Superior temporal gyrus (tissue), 1 donor: ENCODE results near the gene SLC25A38.
A peak's percentile ranks its signal among the peaks of the same experiment; 100 is the strongest.
"Not testable (repeated sequence)": the region's sequence is repeated elsewhere in the genome, so short reads cannot be mapped to it uniquely, and the experiment has no call there.

Experiments
- DNase-seq: peaks from one replicate; pipeline ENCODE4 v3.0.0-alpha.2; 2016; ENCODE audit errors: extremely low spot score

Gene SLC25A38

DNA sequence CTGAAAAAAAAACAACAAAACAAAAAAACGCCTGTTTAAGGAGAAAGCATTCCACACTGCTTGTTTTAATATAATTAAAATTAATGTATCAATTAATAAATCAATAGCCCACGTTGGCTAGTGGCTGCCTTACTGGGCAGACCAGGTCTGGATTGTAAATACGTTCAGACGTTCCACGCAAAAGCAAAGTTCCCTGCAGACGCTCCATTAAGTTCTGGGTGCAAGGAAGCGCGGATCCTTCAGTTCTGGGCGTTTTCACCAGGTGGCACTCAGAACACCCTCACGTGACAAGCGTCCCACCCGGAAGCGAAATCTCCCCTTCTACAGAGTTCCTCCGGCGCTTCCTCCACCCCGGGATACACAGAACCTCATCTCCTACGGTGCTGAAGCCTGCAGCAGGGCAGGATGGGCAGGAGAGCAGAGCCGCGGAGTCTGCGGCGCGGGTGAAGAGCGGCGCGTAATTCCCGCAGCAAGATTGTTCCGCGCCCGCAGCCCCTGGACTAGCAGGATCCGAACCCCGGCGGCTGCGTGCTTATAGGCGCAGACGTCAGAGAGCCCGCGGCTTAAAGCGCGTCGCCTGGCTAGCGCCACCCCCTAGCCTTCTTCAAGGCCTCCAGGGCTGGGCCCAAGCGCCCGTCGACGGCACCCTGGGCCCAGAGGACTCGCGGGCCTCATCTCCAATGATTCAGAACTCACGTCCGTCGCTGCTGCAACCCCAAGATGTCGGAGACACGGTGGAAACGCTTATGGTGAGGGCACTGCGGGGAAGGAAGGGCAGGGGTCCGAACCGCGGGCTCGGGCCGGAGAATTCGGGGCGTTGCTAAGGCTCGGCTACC, at the start of gene SLC25A38:
SLC25A38 (plus strand) TSS at position 326 of the 836 bp plus-strand sequence; CDS start at position 681, 355 bp downstream.
- DNase-seq: peak; percentile 88

GRCh38 chr3:39333607-39334006, 49.6 kb upstream of the SLC25A38 start:
- DNase-seq: no peak

DNA sequence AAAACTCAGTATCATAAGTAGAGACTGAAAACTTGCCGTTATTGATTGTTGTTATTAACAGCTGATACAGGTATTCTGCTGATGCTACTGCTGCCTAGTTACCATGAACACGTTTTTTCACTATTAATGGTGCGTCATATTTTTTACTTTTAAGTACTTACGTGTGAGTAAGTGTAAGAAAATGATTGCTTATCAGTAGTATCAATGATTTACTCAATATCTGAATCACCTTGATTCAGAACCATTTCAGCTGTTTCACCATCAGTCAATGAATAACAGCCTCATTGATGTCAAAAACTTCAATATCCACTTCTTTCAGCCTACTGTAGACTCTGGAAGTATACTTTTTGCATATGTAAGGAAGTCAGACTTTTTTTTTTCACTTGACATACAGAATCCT, 49.0 kb upstream of the SLC25A38 start:
- no peak for DNase-seq

GRCh38 chr3:39338201-39338600, 45.0 kb upstream of the SLC25A38 start:
- no peak for DNase-seq

DNA sequence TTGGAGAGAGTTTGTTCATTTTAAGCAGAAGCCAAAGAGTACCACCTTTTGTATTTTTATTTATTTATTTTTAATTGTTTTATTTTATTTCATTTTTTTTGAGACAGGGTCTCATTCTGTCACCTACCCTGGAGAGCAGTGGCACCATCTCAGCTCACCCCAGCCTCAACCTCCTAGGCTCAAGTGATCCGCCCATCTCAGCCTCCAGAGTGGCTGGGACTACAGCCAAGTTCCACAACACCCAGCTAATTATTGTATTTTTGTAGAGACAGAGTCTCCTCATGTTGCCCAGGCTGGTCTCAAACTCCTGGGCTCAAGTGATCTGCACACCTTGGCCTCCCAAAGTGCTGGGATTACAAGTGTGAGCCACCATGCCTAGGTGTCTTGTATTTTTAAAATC, 44.1 kb upstream of the SLC25A38 start:
- DNase-seq: no peak

GRCh38 chr3:39343076-39343717, 40.0 kb upstream of the SLC25A38 start:
- no peak for DNase-seq

GRCh38 chr3:39343760-39344159, 39.4 kb upstream of the SLC25A38 start:
- DNase-seq: no peak

DNA sequence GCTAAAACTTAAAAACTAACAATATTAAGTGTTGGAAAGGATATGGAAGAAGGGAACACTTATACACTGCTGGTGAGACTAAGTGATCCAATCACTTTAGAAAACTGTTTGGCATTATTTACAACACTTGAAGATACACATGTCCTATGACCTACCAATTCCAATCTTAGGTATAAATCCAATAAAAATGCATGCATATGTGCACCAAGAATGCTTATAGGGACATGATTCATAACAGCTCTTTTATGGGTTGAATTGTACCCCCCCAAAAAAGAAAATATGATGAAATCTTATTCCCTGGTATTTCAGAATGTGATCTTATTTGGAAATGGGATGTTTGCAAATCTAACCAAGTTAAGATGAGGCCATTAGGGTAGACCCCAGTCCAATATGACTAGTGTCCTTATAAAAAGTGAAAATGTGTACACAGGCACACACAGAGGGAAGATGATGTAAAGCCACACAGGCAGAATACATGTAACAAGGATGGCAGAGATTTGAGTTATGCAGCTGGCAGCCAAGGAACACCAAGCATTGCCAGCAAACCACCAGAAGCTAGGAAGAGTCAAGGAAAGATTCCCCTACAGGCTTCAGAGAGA, 38.3 kb upstream of the SLC25A38 start:
- DNase-seq: no peak

GRCh38 chr3:39346785-39347585, 36.2 kb upstream of the SLC25A38 start:
- DNase-seq: no peak

- no peak for DNase-seq
Observed at GRCh38 chr3:39347586-39347876, 35.6 kb upstream of the SLC25A38 start.

DNA sequence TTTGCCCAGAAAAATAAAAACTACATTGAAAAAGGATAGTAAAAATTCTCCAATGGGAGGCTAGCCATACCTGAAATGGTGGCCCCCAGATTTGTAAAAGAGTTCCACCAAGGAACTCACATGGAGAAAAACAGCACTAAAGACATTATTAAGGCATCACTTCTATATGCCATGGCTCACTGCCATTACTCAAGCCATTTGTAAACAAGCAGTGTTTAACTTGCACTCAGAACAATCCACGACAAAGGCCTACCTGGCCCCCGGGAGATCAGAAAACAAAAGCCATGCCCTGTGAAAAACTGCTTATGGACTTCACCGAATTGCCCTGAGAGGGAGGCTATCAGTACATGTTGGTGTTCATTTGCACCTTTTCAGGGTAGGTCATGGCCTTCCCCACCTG, 34.1 kb upstream of the SLC25A38 start:
- no peak for DNase-seq

DNA sequence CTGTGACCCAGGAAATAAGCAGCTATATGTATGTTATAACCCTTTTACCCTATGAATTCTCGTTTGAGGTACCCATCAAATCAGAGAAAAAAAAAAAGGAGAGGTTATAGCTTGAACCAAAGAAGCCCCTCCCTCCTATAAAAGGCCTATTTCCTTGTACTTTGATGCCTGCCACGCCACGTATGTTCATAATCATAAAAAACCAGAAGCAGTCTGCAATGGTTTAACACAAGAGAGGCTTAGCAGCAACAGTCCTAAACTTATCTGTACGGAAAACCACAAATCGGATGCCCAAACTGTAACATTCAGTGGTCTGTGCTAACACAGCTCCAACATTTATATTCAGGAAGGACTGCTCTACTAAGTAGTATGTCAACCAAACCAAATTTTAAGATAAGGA, 32.5 kb upstream of the SLC25A38 start:
- DNase-seq: no peak

GRCh38 chr3:39351134-39351533, 32.0 kb upstream of the SLC25A38 start:
- DNase-seq: not testable (repeated sequence)

DNA sequence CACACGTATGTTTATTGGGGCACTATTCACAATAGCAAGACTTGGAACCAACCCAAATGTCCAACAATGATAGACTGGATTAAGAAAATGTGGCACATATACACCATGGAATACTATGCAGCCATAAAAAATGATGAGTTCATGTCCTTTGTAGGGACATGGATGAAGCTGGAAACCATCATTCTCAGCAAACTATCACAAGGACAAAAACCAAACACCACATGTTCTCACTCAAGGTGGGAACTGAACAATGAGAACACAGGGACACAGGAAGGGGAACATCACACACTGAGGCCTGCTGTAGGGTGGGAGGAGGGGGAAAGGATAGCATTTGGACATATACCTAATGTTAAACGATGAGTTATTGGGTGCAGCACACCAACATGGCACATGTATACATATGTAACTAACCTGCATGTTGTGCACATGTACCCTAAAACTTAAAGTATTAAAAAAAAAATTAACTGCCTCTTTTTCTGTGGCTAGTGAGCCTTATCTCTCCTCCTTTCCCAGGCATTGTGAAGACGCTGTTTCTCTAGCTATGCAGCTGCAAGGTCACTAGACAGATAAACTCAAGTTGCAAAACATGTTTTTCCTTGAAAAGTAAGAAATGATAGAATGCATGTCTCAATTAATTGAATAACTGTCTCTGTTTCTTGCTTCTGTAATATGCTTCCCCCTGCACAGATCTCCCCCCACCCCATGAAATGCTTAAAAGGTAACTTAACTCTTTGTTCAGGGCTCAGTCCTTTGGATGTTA, 29.8 kb upstream of the SLC25A38 start:
- not testable (repeated sequence) for DNase-seq

DNA sequence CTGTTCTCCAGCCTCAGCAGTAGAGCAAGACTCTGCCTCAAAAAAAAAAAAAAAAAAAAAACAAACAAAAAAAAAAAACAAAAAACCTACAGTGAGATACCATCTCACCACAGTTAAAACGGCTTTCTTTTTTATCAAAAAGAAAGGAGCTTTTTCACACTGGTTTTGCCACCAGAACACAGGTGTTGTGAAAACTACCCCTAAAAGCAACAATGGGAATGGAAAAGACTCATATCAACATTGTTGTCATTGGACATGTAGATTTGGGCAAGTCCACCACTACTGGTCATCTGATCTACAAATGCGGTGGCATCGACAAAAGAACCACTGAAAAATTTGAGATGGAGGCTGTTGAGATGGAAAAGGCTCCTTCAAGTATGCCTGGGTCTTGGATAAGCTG, 24.8 kb upstream of the SLC25A38 start:
- DNase-seq: no peak

DNA sequence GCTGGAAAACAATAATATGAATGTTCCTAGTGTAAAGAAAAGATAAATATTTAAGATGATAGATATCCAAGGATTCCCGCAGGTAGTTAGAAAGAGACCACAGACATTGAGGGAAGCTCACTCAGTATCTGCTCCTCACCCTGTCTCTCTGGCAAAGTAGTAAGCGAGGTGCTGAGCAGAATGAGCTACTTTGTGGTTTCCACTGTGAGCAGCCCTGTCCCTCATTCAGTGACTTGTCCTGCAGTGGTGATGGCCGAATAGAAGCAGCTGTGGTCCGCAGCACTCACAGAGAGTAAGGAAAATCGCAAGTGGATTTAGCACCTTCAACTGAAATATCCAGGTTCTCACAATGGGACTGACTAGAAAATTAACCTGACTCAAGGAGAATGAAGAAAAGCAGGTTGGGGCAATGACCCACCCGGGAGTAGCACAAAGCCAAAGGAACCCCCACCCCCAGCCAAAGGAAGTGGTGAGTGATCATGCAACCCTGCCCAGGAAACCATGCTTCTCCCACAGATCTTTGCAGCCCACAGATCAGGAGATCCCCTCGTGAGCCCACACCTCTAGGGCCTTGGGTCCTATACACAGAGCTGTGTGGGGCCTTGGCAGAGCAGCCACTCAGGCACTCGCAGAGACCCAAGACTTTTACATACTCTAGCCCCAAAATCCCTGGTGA, 21.8 kb upstream of the SLC25A38 start:
- no peak for DNase-seq

DNA sequence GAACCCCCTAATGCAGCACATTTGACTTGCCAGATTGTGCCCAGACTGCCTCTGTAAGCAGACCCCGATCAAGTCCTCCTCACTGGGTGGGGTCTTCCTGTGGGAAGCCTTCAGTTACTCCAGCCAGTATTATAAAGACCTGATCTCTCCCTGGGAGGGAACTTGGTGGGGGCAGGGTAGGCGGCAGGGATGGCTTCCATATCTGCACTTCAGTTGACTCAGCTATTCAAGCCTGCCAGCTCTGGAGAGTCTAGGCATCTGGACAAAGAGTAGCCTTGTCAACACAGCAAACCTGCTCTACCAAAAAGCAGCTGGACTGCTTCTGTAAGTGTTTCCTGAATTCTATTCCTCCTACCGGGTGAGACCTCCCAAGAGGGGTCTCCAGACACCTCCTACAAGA, 21.0 kb upstream of the SLC25A38 start:
- DNase-seq: no peak

- no peak for DNase-seq
Observed at GRCh38 chr3:39362812-39363211, 20.4 kb upstream of the SLC25A38 start.

DNA sequence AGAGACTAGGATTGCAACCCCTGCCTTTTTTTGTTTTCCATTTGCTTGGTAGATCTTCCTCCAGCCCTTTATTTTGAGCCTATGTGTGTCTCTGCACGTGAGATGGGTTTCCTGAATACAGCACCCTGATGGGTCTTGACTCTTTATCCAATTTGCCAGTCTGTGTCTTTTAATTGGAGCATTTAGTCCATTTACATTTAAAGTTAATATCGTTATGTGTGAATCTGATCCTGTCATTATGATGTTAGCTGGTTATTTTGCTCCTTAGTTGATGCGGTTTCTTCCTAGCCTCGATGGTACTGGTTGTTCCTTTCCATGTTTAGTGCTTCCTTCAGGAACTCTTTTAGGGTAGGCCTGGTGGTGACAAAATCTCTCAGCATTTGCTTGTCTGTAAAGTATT, 12.7 kb upstream of the SLC25A38 start:
- DNase-seq: not testable (repeated sequence)

GRCh38 chr3:39372833-39373232, 10.3 kb upstream of the SLC25A38 start:
- DNase-seq: no peak
